Suppressor macrophage (primary cell): ENCODE data around the gene NEURL2.
"Not testable (repeated sequence)": the region's sequence is repeated elsewhere in the genome, so short reads cannot be mapped to it uniquely, and the experiment has no call there.

Source experiments
- DNase-seq, 4 experiments: peaks; one replicate each; pipeline ENCODE4 v3.0.0-alpha.2; 2020 to 2022
- total RNA-seq, 17 experiments: gene quantifications; one replicate each; lab custom pipeline; 2026; ENCODE audit warnings: mixed read lengths in 6 of 17, inconsistent platforms in 3 of 17; lab: John Stamatoyannopoulos, UW

Gene NEURL2, protein sequence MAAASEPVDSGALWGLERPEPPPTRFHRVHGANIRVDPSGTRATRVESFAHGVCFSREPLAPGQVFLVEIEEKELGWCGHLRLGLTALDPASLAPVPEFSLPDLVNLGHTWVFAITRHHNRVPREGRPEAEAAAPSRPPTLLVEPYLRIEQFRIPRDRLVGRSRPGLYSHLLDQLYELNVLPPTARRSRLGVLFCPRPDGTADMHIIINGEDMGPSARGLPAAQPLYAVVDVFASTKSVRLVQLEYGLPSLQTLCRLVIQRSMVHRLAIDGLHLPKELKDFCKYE
- 0.34 to 4.4 (median 0.86) reads per million in 17 experiments for total RNA-seq

DNA sequence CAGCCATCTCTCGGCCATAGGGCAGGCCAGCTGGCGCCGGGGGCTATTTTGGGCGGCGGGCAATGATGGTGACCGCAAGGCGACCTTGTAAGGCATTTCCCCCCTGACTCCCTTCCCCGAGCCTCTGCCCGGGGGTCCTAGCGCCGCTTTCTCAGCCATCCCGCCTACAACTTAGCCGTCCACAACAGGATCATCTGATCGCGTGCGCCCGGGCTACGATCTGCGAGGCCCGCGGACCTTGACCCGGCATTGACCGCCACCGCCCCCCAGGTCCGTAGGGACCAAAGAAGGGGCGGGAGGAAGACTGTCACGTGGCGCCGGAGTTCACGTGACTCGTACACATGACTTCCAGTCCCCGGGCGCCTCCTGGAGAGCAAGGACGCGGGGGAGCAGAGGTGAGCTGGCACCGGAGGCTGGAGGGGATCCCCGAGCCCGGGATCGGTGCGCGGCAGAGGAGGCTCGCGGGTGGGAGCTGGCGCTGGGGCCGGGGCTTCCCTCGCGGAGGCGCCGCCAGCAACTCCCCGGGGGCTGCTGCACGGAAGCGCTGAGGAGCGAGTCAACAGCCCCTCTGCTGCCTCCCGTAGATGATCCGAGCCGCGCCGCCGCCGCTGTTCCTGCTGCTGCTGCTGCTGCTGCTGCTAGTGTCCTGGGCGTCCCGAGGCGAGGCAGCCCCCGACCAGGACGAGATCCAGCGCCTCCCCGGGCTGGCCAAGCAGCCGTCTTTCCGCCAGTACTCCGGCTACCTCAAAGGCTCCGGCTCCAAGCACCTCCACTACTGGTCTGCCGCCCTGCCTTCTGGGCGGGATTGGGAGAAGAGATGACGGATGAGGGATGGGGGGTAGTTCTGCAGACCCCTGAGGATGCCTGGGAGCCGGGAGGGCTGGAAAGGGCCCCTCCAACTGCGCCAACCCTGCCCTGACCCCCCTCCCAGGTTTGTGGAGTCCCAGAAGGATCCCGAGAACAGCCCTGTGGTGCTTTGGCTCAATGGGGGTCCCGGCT is at the start of gene NEURL2, which contains the start of gene CTSA:
TSS of gene NEURL2 (minus strand) at position 224 of the 999 bp plus-strand sequence. CDS start at position 7, 217 bp downstream.
TSS of gene CTSA (plus strand) at position 351 of the 999 bp plus-strand sequence. CDS start at position 585, 234 bp downstream.
- DNase-seq: peak; percentile 81 to 92 (median 90)

DNA sequence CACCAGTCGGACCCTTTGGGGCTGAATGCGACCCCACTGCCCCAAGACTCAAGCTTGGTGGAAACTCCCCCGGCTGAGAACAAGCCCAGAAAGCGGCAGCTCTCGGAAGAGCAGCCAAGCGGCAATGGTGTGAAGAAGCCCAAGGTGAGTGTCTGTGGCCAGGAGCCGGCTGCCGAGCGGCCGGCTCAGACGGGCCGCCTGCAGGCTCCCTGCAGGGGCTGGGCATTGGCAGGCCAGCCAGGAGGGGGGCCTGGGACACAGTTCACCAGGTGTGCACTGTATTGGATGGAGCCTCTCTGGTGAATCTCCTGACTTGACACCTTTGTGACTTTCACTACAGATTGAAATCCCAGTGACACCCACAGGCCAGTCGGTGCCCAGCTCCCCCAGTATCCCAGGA is 49.5 kb upstream of the NEURL2 start:
- DNase-seq: no peak

DNA sequence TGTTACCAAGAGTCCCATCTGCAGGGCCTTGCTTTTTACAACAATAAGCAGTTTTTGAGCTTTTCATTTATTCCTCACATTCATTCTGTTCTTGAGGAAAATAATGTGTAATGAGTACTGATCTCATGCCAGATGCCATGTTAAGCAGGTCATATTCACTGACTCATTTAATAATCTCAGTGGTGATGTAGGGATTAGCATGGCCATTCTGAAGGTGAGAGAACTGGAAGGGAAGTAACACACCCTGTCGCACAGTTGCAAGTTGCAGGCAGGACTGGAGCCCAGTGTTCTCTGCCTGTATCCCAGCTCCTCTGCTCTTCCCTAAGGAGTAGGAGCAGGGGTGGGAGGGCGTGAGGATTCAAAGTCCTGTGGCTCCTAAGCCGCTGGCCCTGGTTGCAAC is 49.0 kb upstream of the NEURL2 start:
- no peak for DNase-seq

DNA sequence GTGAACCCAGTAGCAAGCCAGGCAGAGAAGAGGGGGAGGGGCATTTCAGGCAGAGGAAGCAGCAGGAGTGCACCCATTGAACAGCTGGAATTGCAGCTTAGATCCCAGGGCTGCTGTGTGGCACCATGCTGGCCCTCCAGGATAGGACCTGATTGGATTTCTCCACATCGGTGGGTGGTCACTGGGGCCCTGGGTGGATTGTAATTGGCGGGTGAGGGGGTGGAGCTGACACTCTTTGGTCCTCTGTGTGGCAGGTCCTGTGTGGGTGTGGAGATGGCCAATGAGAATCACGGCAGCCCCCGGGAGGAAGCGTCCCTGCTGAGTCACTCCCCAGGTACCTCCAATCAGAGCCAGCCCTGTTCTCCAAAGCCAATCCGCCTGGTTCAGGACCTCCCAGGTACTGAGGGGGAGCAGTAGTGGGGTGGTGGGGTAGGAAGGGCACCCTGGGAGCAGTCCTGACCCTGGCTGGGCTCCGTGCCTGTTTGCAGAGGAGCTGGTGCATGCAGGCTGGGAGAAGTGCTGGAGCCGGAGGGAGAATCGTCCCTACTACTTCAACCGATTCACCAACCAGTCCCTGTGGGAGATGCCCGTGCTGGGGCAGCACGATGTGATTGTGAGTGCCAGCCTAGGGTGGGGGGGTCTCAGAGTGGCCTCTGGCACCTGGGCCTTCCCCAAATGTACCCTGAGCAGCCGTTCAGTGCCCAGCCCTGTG is 47.9 kb upstream of the NEURL2 start:
- DNase-seq: no peak

DNA sequence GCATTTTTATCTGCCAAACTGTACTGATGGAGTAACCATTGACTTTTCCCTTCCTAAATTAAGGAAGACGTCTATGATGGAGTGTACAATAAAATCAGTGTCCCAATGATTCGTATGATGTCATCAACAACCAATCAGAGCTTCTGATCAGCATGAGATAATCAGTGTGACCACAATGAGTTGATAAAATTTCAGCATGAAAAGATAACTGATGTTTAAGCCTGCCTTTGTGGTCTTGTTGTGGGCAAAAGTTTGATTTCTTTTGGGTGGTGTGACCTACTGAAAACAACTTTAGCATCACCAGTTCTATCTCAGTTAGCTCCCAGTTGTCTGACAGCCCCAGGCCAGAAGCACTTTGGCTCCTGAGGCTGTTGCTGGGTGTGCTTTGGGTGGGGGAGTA is 46.8 kb upstream of the NEURL2 start:
- no peak for DNase-seq

DNA sequence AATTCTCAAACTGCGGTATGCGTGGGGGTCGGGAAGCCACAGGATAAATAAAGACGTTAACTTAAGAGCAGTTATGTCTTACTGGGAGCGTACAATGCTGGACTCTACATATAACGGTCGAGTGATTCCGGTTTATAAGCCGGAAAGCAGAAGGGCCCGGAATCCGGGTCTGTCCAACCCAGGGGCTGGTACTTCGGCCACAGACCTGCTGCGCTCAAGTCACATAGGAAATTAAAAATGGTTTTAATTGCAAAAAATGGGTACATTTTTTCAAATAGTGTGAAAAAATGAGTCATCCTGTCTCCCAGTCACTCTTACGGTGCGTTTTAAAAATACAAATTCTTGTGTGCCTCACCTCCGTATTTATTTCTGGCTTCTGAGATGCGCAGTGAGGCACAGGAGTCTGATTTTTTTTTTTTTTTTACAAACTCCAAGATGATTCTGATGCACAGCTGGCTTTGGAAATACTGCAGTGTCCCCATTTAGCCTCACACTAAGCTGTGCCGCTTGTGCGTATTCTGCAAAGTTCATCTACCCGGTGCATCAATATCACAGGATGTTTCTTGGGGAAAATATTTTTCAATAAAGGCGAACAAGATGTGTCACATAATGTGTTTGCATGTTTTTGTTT is 44.5 kb upstream of the NEURL2 start:
- DNase-seq: no peak

DNA sequence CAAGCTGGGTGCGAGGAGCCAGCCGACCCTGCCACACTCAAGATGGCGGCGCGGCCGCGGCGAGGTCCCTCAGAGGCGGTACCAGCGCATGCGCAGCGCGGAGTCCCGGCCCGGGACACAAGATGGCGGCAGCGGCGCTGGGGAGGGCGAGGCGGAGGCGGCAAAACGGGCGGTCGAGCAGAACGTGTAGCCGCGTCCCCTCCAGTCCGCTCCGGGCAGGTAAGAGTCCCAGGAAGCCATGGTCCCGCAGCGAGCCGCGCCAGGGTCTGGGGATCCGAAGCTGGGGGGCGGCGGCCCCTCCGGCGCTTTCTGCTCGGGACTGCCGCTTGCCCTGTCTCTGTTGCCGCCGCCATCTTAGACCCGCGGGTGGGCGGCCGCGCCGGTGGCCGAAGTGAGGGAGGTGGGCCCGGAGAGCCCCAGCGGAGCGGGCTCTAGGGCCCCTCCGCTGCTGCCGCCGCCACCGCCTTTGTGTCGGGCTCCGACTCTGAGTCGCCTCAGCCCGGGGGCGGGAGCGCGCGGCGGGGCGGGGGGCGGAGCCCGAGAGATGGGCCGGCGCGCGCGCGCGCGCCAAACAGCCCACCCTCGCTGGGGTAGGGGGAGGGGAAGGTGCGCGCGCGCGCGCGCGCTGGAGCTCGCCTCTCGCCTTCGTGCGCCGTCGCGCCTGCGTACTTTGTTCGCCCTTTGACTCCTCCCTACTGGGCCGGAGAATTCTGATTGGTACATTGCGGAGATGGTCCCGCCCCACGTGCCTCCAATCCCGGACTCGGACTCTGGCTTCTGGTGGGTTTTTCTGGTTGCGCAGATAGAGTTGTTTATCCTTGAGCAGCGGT is 43.8 kb upstream of the NEURL2 start, which contains the start of gene PCIF1:
TSS of gene PCIF1 (plus strand) at position 98 of the 830 bp plus-strand sequence. CDS start 4,317 bp downstream, outside the sequence.
- peak; percentile 99 to 100 (median 100) for DNase-seq

DNA sequence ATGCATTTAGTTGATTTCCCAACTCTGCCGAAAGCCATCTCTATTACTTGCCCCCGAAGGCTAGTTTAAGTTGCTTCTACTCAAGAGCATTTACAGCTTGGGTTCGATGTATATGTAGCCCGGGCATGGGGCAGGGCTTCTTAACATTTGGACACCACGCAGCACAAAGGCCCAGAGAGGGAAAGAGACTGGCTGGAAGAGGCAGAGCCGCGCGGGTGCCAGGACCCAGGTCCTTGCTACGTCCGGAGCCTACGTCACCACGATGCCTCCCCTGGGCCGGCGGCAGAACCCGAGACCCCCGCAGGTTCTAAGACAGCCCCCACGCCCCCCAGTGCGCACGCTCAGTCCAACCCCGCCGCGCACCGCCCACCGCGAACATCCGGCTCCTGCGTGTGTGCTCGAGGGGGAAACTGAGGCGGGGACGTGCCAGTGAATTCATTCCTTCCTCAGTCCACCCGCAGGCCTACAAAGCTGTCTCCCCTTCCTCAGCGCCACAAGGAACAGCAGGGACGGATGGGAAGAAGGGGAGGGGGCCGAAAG is 43.1 kb upstream of the NEURL2 start:
- peak; percentile 21 to 60 (median 47) for DNase-seq

DNA sequence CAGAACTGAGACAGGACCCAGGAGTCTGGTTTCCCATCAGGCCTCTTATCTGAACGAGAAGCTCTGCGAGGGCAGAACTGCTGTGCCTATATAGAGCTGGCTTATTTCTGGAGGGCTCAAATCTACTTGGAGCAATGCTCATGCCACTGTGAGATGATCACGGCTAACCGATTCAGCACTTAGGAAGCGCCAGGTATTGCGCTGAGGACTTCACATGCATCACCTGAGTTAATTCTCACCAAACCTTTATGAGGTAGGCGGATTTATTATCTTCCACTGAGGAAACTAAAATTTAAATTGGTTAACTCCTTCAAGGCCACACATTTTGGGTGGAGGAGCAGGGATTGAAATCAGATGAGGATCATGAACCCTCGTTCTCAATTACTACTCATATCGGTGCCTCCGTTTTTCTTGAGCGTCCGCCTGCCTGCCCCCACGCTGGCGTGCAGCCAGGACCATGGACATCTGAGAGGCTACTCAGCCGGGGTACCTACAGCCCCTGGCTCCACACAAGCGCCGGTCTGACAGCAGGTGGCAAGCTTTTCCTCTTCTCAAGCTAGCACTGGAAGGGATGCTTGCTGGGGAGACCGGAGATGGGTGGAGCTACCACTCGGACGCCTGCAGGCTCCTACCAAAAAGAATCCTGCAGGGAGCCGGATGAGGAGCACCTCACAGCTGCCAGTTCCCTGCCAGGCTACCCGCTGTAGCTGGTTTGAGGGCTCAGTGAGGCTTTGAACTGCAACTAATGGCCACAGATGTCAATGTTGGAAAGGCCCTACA is 42.4 kb upstream of the NEURL2 start:
- DNase-seq: peak; percentile 47 to 78 (median 76)

DNA sequence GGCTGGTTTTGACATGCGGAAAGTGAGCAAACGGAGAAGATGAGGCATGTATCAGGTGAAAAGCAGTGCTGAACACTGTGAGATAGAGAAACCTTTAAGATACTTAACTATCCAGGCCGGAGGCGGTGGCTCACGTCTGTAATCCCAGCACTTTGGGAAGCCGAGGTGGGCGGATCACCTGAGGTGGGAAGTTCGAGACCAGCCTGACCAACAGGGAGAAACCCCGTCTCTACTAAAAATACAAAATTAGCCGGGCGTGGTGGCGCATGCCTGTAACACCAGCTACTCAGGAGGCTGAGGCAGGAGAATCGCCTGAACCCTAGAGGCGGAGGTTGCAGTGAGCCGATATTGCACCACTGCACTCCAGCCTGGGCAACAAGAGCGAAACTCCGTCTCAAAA is 40.7 kb upstream of the NEURL2 start:
- not testable (repeated sequence) for DNase-seq

DNA sequence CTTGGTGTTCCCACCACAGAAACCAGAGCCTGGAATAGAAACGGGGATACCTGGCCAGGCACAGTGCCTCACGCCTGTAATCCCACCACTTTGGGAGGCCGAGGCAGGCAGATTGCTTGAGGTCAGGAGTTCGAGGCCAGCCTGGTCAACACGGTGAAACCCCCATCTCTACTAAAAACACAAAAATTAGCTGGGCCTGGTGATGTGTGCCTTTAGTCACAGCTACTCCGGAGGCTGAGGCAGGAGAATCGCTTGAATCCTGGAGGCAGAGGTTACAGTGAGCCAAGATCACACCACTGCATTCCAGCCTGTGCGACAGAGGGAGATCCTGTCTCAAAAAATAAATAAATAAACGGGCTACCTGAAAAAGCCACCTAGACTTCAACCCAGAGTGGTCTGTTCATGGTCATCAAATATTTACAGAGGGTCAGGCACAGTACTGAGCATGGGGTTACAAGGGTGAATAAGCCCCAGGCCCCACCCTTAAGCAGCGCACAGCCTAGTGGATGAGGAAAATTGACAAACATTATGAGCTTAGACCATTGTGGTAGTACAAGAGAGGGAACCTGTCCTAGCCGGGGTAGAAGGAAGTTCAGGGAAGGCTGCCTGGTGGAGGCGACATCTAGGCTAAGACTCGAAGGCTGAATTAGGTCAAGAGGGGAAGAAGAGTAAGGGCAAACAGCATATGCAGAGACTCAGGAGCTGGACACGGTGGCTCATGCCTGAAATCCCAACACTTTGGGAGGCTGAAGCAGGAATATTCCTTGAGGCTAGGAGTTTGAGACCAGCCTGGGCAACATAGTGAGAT is 36.3 kb upstream of the NEURL2 start:
- no peak for DNase-seq

DNA sequence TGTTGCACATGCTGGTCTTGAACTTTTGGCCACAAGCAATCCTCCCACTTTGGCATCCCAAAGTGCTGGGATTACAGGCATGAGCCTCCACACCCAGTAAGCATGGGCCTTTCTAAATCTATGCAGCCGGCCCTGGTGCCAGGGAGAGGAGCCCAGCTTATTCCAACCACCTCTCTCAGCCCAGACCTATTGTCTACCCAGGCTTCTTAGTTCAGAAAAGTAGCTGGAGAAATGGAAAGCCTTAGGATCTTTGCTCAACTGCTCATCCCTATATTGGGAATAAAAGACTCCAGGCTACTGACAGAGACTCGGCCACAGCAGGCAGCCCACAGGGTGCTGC is 35.7 kb upstream of the NEURL2 start:
- DNase-seq: no peak

DNA sequence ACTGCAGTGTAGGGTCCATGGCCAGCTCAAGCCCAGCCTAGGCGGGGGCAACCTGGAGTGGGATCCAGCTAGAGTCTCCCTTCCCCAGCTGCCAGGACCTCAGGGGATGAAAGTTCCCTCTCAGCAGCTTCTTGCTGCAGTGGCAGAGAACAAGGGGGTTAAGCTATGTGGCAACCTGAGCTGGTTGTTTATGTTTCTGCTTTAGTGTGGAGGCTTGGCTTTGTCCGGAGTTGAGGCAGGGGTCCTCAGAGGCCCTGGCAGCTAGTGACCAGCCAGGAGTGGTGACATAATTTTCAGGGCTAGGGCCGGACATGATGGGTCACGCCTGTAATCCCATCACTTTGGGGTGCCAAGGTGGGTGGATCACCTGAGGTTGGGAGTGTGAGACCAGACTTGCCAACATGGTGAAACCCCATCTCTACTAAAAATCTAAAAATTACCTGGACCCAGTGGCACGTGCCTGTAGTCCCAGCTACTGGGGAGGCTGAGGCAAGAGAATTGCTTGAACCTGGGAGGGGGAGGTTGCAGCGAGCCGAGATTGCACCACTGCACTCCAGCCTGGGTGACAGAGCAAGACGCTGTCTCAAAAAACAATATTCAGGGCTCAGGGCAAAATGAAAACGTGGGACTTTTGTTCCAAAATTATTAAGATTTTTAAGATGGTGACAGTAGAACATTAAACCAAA is 35.0 kb upstream of the NEURL2 start:
- DNase-seq: no peak

DNA sequence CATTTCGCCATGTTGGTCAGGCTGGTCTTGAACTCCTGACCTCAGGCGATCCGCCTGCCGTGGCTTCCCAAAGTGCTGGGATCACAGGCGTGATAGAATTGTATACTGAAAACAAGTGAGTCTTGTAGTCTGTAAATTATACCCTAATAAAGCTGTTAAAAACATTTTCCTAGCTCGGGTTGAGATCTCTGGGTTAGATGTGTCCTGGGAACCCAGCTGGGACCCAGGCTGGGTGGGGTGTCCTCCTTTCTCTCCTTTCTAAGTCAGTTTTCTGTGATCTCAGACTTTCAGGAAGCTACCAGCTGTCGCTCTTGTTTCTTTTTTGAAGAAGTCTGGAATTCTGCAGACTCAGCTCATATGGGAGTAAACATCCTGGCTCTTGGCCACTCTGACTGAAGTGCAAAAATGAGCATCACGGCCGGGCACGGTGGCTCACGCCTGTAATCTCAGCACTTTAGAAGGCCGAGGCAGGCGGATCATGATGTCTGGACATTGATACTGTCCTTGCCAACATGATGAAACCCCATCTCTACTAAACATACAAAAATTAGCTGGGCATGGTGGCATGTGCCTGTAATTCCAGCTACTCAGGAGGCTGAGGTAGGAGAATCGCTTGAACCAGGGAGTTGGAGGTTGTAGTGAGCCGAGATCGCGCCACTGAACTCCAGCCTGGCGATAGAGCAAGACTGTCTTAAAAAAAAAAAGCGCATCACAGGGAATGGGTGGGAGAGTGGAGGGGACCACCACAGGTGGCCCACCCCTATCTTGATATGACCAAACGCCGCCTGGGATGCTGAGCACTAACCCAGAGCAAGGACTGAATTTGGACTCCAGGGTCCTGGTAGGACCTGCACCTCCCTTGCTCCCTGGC is 33.6 kb upstream of the NEURL2 start:
- peak; percentile 61 to 88 (median 77) for DNase-seq

DNA sequence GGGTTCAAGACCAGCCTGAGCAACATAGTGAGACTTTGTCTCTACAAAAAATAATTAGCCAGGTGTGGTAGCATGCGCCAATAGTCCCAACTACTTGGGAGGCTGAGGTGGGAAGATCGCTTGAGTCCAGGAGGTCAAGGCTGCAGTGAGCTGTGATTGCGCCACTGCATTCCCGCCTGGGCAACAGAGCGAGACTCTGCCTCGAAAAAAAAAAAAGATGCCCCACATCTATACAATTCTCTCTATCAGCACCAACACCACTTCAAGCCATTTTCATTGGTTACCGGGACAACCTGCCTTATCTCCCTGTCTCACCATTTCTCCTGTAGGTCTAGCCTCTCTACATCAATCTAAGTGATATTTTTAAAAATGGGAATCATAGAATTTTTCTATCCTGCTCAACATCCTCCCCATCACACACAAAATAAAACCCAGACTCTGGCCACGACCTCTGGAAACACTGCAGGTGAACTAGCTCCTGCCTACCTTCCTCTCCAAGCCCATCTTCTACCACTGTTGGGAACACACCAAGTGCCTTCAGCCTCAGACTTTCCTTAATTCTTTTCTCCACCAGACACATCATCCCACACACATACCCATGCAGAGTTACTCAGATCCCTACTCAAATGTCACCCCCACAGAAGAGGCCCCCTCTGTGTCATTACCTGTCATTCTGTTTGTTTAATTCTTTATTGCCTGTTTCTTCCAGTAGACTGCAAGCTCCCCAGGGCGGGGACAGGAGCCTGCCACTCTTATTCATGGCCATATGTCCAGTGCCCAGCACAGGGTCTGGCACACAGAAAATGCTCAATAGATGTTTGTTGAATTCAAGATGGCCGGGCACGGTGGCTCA is 30.6 kb upstream of the NEURL2 start:
- DNase-seq: no peak
